HG03039 (cell line): Measurements from ENCODE around the gene CYP2A7.
"Not testable (repeated sequence)": the region's sequence is repeated elsewhere in the genome, so short reads cannot be mapped to it uniquely, and the experiment has no call there.

Source experiments
- ATAC-seq: cut with Tn5 transposase; IDR thresholded peaks from one replicate; pipeline ENCODE4 v1.9.1; 2021; ENCODE audit warnings: mild to moderate bottlenecking, moderate library complexity; ENCODE audit not compliant: unreplicated experiment

Gene CYP2A7

DNA sequence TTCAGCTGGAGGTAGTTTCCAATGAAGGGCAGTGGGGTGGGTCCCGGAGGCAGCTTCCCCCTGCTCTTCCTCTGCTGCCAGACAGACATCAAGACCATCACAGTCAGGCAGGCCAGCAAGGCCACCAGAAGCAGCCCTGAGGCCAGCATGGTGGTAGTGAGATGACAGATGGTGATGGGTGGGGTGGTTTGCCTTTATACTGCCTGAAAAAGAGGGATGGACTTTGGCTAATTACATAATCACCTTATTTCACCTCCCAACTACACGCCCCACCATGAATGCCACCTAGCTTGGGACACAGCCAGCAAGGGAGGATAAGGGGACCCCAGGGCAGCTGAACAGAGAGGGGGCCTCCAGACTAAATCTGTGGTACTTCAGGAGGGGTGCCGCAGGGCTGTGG lies at the start of gene CYP2A7:
CYP2A7 (minus strand) TSS at position 170 of the 400 bp plus-strand sequence; CDS start at position 149, 21 bp downstream.
- not testable (repeated sequence) for ATAC-seq

- ATAC-seq, result not testable (repeated sequence)
These were observed 48.8 kb upstream of the CYP2A7 start for GRCh38 chr19:40930799-40931198.

DNA sequence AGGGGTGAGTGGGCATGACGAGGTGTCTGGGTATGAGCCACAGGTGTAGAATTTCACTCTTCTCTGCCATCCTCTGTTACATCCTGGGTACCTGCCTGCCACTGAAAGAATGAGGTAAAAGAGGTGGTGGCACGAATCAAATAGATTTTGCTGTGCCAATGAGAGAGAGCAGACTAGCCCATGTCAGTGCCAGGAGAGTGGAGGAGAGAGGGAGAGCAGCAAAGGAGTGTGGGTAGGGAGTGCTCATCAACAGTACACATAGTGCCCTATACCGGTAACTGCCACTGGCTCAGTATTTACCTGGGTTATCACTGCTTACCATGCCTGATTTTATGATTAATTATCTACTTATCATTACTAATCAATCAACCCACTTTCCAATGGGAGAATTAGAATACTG lies 47.9 kb upstream of the CYP2A7 start:
- ATAC-seq, result not testable (repeated sequence)

DNA sequence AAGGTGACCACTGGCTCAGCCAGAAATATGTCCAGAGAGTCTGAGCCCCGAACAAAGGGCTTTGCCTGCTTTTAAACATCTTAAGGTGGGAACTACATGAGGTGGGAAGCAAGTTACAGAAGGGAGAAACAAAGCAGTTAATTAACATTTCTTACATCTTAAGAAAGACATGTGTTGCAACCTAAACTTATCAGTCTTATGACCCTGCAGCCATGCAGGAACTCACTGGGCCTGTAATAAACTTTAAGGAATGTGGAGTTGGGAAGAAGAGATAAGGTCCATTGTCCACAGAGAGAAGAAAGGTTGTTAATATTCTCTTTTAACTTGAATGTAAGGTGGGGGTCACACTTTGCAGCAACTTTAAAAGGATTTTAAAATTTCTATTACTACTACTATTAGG lies 46.8 kb upstream of the CYP2A7 start:
- ATAC-seq, result no peak

DNA sequence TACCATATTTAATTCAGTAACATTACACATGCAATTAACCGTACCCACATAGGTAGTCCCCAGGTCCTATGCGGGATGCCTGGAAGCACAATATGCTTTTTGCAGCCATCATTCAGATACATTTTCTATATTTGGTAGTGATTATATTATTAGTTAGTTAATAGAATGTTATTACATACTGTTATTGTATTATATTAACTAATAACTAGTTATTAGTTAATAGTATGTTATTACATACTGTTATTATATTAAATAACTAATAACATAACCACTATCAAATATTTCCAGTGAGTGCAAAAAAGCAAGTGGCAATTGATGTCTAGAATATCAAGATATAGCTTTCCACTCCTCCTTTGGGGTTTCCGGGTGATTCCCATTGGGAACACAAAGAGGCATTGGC lies 45.5 kb upstream of the CYP2A7 start:
- ATAC-seq, result no peak

- ATAC-seq, result not testable (repeated sequence)
These were observed 44.2 kb upstream of the CYP2A7 start for GRCh38 chr19:40926276-40926675.

DNA sequence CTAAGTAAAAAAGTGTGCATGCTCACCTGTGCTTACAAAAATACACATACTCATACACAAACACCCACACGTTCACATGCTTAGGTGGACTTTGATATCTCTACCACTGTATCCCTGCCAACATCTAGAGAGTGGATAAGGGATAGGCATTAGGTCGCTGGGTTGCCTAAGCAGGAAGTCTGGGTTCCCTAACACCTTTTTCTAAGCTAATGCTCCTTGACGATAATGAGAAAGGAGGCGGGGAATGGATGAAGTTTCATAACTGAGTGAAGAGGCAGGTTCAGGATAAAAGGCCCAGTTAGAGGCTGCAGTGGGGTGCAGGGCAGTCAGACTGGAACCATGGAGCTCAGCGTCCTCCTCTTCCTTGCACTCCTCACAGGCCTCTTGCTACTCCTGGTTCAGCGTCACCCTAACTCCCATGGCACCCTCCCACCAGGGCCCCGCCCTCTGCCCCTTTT lies 41.9 kb upstream of the CYP2A7 start:
- no peak for ATAC-seq

- ATAC-seq, result not testable (repeated sequence)
These were observed 40.5 kb upstream of the CYP2A7 start for GRCh38 chr19:40922237-40923160.

DNA sequence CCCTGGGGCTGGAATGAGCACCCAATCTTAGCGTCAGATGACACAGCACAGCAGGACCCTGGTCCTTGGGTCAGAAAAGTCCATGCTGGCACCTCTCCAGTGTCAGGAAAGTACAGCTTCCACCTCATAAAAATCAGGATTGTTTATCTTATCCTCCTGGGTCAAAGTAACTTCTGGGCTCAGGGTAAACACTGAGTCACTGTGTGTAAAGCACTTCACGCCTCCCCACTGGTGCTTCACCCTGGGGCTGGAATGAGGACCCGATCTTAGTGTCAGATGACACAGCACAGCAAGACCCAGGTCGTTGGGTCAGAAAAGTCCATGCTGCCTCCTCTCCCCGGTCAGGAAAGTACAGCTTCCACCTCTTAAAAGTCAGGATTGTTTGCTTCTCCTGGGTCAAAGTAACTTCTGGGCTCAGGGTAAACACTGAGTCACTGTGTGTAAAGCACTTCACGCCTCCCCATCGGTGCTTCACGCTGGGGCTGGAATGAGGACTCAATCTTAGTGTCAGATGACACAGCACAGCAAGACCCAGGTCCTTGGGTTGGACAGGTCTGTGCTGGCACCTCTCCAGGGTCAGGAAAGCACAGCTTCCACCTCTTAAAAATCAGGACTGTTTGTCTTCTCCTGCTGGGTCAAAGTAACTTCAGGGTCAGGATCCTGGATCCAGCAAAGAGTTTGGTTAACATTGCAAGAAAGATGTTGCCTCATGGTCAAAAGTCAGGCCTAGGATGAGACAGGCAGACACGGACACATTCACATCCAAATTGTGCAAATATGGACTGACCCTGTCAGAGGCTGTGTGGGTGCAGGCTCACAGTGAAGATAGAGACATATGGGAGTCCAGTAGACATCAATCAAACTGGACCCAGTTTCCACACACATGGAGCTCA lies 39.2 kb upstream of the CYP2A7 start:
- ATAC-seq, result no peak

DNA sequence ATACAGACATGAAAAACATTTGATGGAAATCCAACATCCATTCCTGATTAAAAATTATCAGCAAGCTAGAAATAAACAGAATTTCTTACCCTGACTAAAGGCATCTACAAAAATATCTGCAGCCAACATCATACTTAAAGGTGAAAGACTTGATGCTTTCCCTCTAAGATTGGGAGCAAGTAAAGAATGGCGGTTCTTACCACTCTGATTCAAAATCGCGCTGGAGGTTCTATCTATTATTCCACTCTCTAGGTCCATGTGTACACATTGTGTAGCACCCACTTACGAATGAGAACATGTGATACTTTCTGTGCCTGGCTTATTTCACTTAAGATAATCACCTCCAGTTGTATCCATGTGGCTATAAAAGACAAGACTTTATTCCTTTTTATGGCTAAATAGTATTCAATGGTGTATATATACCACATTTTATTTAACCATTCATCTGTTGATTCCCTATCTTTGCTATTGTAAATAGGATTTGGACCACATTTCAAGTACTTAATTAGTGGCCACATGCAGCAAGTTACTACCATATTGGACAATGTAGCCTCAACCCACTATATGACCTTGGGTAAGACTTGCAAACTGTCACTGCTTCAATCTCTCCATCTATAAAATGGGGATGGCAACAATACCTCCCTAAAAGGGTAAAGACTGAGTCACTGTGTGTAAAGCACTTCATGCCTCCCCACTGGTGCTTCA lies 38.4 kb upstream of the CYP2A7 start:
- no peak for ATAC-seq

- ATAC-seq, result not testable (repeated sequence)
These were observed 37.7 kb upstream of the CYP2A7 start for GRCh38 chr19:40919530-40920299.

DNA sequence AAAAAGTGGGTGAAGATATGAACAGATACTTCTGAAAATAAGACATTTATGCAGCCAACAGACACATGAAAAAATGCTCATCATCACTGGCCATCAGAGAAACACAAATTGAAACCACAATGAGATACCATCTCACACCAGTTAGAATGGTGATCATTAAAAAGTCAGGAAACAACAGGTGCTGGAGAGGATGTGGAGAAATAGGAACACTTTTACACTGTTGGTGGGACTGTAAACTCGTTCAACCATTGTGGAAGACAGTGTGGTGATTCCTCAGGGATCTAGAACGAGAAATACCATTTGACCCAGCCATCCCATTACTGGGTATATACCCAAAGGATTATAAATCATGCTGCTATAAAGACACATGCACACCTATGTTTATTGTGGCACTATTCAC lies 36.3 kb upstream of the CYP2A7 start:
- ATAC-seq, result not testable (repeated sequence)

- no peak for ATAC-seq
These were observed 26.9 kb upstream of the CYP2A7 start for GRCh38 chr19:40908976-40909375.

DNA sequence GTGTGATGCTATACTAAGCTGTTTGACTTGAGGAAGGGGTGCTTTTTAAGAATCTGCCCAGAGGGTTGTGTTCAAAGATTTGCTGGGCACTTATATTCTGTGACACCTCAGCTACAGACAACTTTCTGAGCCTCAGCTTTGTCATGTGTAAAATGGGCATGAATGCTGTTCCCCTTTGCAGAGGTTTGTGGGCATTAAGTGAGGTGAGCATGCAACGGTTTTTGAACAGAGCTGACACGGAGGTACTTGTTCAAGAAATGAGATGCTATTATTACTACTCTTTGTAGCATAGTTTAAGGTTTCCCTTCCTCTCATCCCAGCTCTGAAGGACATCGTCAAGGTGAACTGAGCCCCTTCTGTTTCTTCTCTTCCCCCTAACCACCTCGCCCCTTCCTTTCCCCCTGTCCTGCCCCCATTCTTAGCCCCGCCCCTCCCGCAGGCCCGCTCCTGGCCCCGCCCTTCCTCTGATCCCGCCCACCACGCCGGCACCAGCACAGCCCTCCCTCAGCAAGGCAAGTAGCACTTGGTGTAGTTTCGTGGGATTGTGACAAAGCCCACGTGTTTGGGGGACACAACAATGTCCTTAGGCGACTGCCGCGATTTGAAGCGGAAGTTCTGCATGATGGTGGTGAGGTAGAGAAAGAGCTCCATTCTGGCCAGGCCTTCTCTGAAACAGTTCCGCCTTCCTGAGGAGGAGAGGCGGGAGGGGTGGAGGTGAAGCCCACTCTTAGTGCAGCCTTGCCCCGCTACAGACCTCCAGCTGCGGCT lies 26.1 kb upstream of the CYP2A7 start:
- ATAC-seq, result no peak

GRCh38 chr19:40906512-40906911 lies 24.5 kb upstream of the CYP2A7 start:
- ATAC-seq, result no peak

DNA sequence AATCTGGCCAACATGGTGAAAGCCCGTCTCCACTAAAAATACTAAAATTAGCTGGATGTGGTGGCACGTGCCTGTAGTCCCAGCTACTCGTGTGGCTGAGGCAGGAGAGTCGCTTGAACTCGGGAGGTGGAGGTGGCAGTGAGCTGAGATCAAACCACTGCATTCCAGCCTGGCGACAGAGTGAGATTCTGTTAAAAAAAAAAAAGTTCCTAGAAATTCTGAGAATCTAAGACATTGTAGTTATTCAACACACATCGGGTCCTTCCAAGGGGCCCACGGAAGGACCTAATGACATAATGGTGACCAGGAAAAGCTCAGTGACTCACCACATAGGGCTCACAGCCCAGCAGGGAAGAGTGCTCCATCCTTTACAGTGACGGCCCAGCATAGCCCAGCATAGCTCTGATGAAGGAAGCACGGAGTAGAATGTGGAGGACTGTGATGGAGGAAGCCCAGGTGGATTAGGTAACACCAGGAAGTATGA lies 22.7 kb upstream of the CYP2A7 start:
- ATAC-seq, result not testable (repeated sequence)

- ATAC-seq, result not testable (repeated sequence)
These were observed 20.1 kb upstream of the CYP2A7 start for GRCh38 chr19:40901975-40902750.

GRCh38 chr19:40900521-40900920 lies 18.5 kb upstream of the CYP2A7 start:
- ATAC-seq, result not testable (repeated sequence)
